ENCODE data around the gene AIG1. TPM values are rescaled to one million over a fixed set of nuclear protein-coding genes. Genes with fewer than 3 reads are reported as not detected.

Gene AIG1
- total and polyA plus RNA-seq, 7 experiments from 2014 or later = 6.8 to 21.8 (median 10.5) TPM

DNA sequence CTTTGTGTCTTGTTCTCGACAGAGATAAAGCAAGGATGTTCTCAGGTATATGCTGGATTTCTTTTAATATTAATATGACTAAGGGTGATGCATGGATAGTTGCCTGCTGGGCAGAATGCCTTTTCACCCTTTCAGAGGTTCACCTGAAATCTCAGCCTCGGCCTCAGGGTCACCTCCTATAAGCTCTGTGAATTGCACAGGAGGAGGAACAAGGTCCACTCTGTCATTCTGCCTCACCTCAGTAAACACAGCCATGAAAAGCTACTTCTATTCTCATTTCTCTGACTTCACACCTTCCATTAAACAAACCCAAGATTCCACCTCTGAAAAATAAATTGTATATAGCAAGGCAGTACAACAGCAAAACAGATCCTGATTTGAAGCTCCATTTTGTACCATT, 38.1 kb upstream of the AIG1 start:
- no peaks in the 10 kb centered on the region for H3K27me3 ChIP-seq (ENCODE audit: control insufficient read depth in 2 of 2, insufficient read depth in 2 of 2, low read length in 2 of 2)
- H3K36me3 Mint-ChIP-seq = peaks cover 0 to 6% (median 4%) of the 10 kb centered on the region in 5 donors
- no peaks in the 10 kb centered on the region for H3K27me3 Mint-ChIP-seq
- H3K9me3 ChIP-seq (ENCODE audit: control insufficient read depth in 2 of 3, low read length in 3 of 3) = no peaks in the 10 kb centered on the region
- intact Hi-C loops (cut with micrococcal nuclease) = no loop called here
- no peaks in the 10 kb centered on the region for H3K36me3 ChIP-seq (ENCODE audit: control insufficient read depth in 2 of 3, insufficient read depth in 3 of 3, low read length in 3 of 3)
- H3K27ac ChIP-seq (ENCODE audit: low read depth, low read length) = no peak overlapping the region
- peaks cover 0 to 12% (median 0%) of the 10 kb centered on the region in 11 donors for H3K9me3 Mint-ChIP-seq
- ATAC-seq (no peak), DNase-seq (no peak)
- no peak overlapping the region for H3K4me3 Mint-ChIP-seq
- ChIA-PET CTCF (interaction anchor here (1.9 kb wide), 1 partner anchor 330 kb away, joined by 10 read pairs; no protein-coding TSS in a partner anchor), POLR2A (no interaction called here)
- no peaks in the 10 kb centered on the region for H3K4me1 ChIP-seq (ENCODE audit: control insufficient read depth in 2 of 2, insufficient read depth in 2 of 2, low read length in 2 of 2)
- H3K27ac Mint-ChIP-seq = no peak overlapping the region
- no peak overlapping the region for H3K4me3 ChIP-seq (ENCODE audit: low read length)
- peaks cover 0 to 5% (median 0%) of the 10 kb centered on the region in 7 donors for H3K4me1 Mint-ChIP-seq

DNA sequence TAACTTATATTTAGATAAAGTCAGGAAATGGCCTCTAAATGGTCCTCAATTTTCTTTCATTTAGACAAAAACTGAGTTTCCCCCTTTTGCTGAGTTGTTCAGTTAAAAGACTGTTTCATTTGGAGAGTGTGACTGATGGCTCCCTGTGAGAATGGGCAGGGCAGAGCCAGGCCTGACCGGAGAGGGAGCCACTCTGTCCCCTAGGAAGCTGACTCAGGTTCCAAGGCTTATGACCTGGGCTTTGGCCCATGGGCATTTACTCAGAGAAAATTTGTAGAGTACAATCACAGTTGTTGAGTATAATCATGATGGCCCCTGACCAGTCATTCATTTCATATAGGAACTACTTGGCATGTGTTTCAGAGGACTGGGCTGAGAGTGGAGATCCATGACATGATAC, 37.0 kb upstream of the AIG1 start:
- H3K36me3 Mint-ChIP-seq = peaks cover 0 to 6% (median 4%) of the 10 kb centered on the region in 5 donors
- Histone ChIP-seq H3K4me3 (ENCODE audit: low read length) (no peak overlapping the region), H3K36me3 (ENCODE audit: control insufficient read depth in 2 of 3, insufficient read depth in 3 of 3, low read length in 3 of 3) (no peaks in the 10 kb centered on the region), H3K4me1 (ENCODE audit: control insufficient read depth in 2 of 2, insufficient read depth in 2 of 2, low read length in 2 of 2) (no peaks in the 10 kb centered on the region), H3K9me3 (ENCODE audit: control insufficient read depth in 2 of 3, low read length in 3 of 3) (no peaks in the 10 kb centered on the region), H3K27me3 (ENCODE audit: control insufficient read depth in 2 of 2, insufficient read depth in 2 of 2, low read length in 2 of 2) (no peaks in the 10 kb centered on the region), H3K27ac (ENCODE audit: low read depth, low read length) (no peak overlapping the region)
- peak overlapping the region in 1 of 9 donors; percentile 13 for H3K27ac Mint-ChIP-seq
- intact Hi-C loops (cut with micrococcal nuclease) = no loop called here
- no peaks in the 10 kb centered on the region for H3K27me3 Mint-ChIP-seq
- peaks cover 0 to 12% (median 0%) of the 10 kb centered on the region in 11 donors for H3K9me3 Mint-ChIP-seq
- CTCF ChIA-PET = interaction anchor here (0.6 to 1.9 kb wide), 2 partner anchors 331 to 518 kb away, joined by 3 to 10 read pairs; no protein-coding TSS in a partner anchor
- POLR2A ChIA-PET = interaction anchor here (0.5 kb wide), 1 partner anchor 120 kb away, joined by 3 read pairs; no protein-coding TSS in a partner anchor
- peaks cover 0 to 5% (median 0%) of the 10 kb centered on the region in 7 donors for H3K4me1 Mint-ChIP-seq
- DNase-seq (no peak), ATAC-seq (no peak)
- H3K4me3 Mint-ChIP-seq = no peak overlapping the region

DNA sequence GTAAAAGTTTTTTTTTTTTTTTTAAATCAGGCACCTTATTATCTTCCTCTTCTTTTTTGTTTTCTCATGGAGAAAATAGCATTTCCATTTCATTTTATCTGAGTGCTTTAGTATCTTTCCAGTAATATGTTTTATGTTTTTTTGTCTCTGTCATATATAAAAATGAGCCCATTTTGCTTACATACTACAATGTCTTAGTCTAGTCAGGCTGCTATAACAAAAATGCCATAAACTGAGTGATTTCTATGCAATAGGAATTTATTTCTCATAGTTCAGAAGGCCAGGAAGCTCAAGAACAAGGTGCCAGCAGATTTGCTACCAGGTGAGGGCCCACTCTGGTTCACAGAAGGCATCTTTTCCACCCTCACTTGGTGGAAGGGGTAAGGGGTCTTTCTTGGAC, 35.7 kb upstream of the AIG1 start:
- DNase-seq (no peak), ATAC-seq (no peak)
- Mint-ChIP-seq H3K4me3 (no peak overlapping the region), H3K9me3 (peaks cover 0 to 10% (median 0%) of the 10 kb centered on the region in 11 donors), H3K27ac (no peak overlapping the region), H3K36me3 (peaks cover 0 to 6% (median 4%) of the 10 kb centered on the region in 5 donors), H3K4me1 (peaks cover 0 to 5% (median 0%) of the 10 kb centered on the region in 7 donors), H3K27me3 (no peaks in the 10 kb centered on the region)
- intact Hi-C loops (cut with micrococcal nuclease) = loop anchor here in 1 of 2 donors (5.0 kb wide), 2 partner anchors 278 to 402 kb away; no protein-coding TSS in a partner anchor
- H3K36me3 ChIP-seq (ENCODE audit: control insufficient read depth in 2 of 3, insufficient read depth in 3 of 3, low read length in 3 of 3) = no peaks in the 10 kb centered on the region
- H3K27me3 ChIP-seq (ENCODE audit: control insufficient read depth in 2 of 2, insufficient read depth in 2 of 2, low read length in 2 of 2) = no peaks in the 10 kb centered on the region
- POLR2A ChIA-PET = no interaction called here
- no peak overlapping the region for H3K4me3 ChIP-seq (ENCODE audit: low read length)
- H3K4me1 ChIP-seq (ENCODE audit: control insufficient read depth in 2 of 2, insufficient read depth in 2 of 2, low read length in 2 of 2) = no peaks in the 10 kb centered on the region
- no peak overlapping the region for H3K27ac ChIP-seq (ENCODE audit: low read depth, low read length)
- H3K9me3 ChIP-seq (ENCODE audit: control insufficient read depth in 2 of 3, low read length in 3 of 3) = no peaks in the 10 kb centered on the region
- CTCF ChIA-PET = no interaction called here

DNA sequence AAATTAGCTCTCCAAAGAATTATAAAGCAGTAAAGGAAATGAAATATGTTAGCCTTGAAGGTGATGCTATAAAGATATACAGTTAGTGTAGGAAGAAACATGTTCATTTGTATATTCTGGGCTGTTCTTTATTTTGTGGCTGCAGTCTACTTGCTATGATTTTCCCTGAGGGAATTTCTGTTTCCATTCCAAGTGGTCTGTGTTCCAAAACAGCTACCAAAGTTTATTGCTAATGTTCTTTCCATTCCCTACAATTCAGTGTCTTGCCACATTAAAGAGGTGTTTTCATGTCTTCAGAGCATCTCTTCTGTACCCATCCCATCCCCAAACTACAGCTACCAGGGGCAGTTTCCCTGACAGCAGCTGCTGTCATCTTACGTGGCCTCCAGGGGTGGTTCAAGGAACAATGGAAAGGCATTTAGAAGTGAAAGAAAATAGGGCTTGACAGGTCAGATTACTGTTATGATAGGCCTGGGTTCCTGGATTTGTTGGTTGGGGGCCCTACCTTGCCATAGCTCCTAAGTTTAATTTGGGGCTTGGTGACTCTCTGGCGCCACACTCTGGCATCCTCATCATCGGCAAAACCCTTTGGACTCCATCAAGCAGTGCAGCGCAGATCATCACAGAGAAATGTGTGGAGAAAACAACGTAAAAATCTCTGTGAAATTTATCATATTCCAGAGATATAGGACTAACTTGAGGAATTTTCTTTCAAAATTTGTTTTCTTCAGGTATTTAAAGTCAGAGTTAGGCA, 33.8 kb upstream of the AIG1 start:
- peaks cover 0 to 5% (median 0%) of the 10 kb centered on the region in 11 donors for H3K9me3 Mint-ChIP-seq
- Histone ChIP-seq H3K27me3 (ENCODE audit: control insufficient read depth in 2 of 2, insufficient read depth in 2 of 2, low read length in 2 of 2) (no peaks in the 10 kb centered on the region), H3K27ac (ENCODE audit: low read depth, low read length) (no peak overlapping the region), H3K4me1 (ENCODE audit: control insufficient read depth in 2 of 2, insufficient read depth in 2 of 2, low read length in 2 of 2) (no peaks in the 10 kb centered on the region), H3K36me3 (ENCODE audit: control insufficient read depth in 2 of 3, insufficient read depth in 3 of 3, low read length in 3 of 3) (no peaks in the 10 kb centered on the region), H3K9me3 (ENCODE audit: control insufficient read depth in 2 of 3, low read length in 3 of 3) (no peaks in the 10 kb centered on the region), H3K4me3 (ENCODE audit: low read length) (no peak overlapping the region)
- no peak overlapping the region for H3K4me3 Mint-ChIP-seq
- H3K27ac Mint-ChIP-seq = peak overlapping the region in 3 of 9 donors; percentile 28 to 76 (median 53)
- intact Hi-C loops (cut with micrococcal nuclease) = loop anchor here (1.0 to 5.0 kb wide), 8 partner anchors 74 to 553 kb away; no protein-coding TSS in a partner anchor
- peak; percentile 76 for ATAC-seq
- ChIA-PET CTCF (interaction anchor here (0.7 to 1.9 kb wide), 11 partner anchors 40 to 880 kb away, joined by 3 to 25 read pairs (median 4); partner anchors contain the start of genes NMBR and VTA1), POLR2A (no interaction called here)
- H3K4me1 Mint-ChIP-seq = peaks cover 0 to 5% (median 0%) of the 10 kb centered on the region in 7 donors
- H3K27me3 Mint-ChIP-seq = no peaks in the 10 kb centered on the region
- H3K36me3 Mint-ChIP-seq = peaks cover 0 to 4% (median 0%) of the 10 kb centered on the region in 5 donors
- DNase-seq = peak in 7 of 9 donors; percentile 3 to 47 (median 34)

DNA sequence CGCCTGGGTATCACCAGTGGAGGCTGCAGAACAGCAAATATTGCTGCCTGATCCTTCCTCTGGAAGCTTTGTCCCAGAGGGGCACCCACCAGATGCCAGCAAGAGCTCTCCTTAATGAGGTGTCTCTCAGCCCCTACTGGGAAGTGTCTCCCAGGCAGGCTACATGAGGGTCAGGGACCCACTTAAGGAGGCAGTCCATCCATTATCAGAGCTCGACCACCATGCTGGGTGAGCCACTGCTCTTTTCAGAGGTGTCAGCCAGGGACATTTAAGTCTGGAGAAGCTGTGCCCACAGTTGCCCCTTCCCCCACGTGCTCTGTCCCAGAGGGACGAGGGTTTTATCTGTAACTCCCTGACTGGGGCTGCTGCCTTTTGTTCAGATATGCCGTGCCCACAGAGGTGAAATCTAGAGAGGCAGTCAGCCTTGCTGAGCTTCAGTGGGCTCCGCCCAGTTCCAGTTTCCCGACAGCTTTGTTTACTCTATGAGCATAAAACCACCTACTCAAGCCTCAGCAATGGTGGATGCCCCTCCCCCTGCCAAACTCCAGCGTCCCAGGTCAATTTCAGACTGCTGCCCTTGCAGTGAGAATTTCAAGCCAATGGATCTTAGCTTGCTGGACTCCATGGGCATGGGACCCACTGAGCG, 25.9 kb upstream of the AIG1 start:
- Histone ChIP-seq H3K27me3 (ENCODE audit: control insufficient read depth in 2 of 2, insufficient read depth in 2 of 2, low read length in 2 of 2) (no peaks in the 10 kb centered on the region), H3K9me3 (ENCODE audit: control insufficient read depth in 2 of 3, low read length in 3 of 3) (no peaks in the 10 kb centered on the region), H3K4me3 (ENCODE audit: low read length) (no peak overlapping the region), H3K4me1 (ENCODE audit: control insufficient read depth in 2 of 2, insufficient read depth in 2 of 2, low read length in 2 of 2) (no peaks in the 10 kb centered on the region), H3K36me3 (ENCODE audit: control insufficient read depth in 2 of 3, insufficient read depth in 3 of 3, low read length in 3 of 3) (no peaks in the 10 kb centered on the region), H3K27ac (ENCODE audit: low read depth, low read length) (no peak overlapping the region)
- ATAC-seq (no peak), DNase-seq (no peak)
- POLR2A ChIA-PET = interaction anchor here (0.7 kb wide), 1 partner anchor 355 kb away, joined by 3 read pairs; no protein-coding TSS in a partner anchor
- H3K27ac Mint-ChIP-seq = no peak overlapping the region
- peaks cover 0 to 7% (median 6%) of the 10 kb centered on the region in 7 donors for H3K4me1 Mint-ChIP-seq
- H3K4me3 Mint-ChIP-seq = no peak overlapping the region
- intact Hi-C loops (cut with micrococcal nuclease) = no loop called here
- CTCF ChIA-PET = no interaction called here
- peaks cover 0 to 11% (median 2%) of the 10 kb centered on the region in 11 donors for H3K9me3 Mint-ChIP-seq
- no peaks in the 10 kb centered on the region for H3K36me3 Mint-ChIP-seq
- H3K27me3 Mint-ChIP-seq = peaks cover 0 to 13% (median 5%) of the 10 kb centered on the region in 5 donors

DNA sequence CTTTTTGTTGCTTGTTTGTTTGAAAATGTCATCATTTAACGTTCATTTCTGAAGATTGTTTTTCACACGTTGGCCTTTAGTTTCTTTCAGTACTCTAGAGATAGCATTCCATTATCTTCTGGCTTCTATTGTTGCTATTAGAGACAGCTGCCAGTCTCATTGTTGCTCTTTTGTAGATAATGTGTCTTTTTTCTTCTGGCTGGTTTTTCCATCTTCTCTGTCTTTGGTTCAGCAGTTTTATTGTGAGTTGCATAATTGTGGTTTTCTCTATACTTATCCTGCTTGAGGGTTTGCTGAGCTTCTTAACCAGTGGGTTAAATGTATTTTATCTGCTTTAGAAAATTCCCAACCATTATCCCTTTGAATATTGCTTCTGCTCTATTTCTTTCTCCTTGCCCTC, 23.2 kb upstream of the AIG1 start:
- ATAC-seq = no peak
- H3K36me3 ChIP-seq (ENCODE audit: control insufficient read depth in 2 of 3, insufficient read depth in 3 of 3, low read length in 3 of 3) = no peaks in the 10 kb centered on the region
- ChIA-PET CTCF (no interaction called here), POLR2A (no interaction called here)
- intact Hi-C loops (cut with micrococcal nuclease) = no loop called here
- Mint-ChIP-seq H3K27me3 (peaks cover 0 to 17% (median 5%) of the 10 kb centered on the region in 5 donors), H3K27ac (no peak overlapping the region), H3K4me1 (peaks cover 0 to 12% (median 8%) of the 10 kb centered on the region in 7 donors), H3K36me3 (no peaks in the 10 kb centered on the region), H3K9me3 (peaks cover 0 to 7% (median 0%) of the 10 kb centered on the region in 11 donors), H3K4me3 (no peak overlapping the region)
- DNase-seq = no peak
- no peak overlapping the region for H3K27ac ChIP-seq (ENCODE audit: low read depth, low read length)
- peaks cover 0 to 4% of the 10 kb centered on the region in 2 donors for H3K27me3 ChIP-seq (ENCODE audit: control insufficient read depth in 2 of 2, insufficient read depth in 2 of 2, low read length in 2 of 2)
- no peak overlapping the region for H3K4me3 ChIP-seq (ENCODE audit: low read length)
- H3K4me1 ChIP-seq (ENCODE audit: control insufficient read depth in 2 of 2, insufficient read depth in 2 of 2, low read length in 2 of 2) = no peaks in the 10 kb centered on the region
- H3K9me3 ChIP-seq (ENCODE audit: control insufficient read depth in 2 of 3, low read length in 3 of 3) = no peaks in the 10 kb centered on the region

Data from naive thymus-derived CD4-positive, alpha-beta T cell (primary cell).